ENCODE measurements around the gene CYP4F22.
A peak's percentile ranks its signal among the peaks of the same experiment; 100 is the strongest.
"Not testable (repeated sequence)": the region's sequence is repeated elsewhere in the genome, so short reads cannot be mapped to it uniquely, and the experiment has no call there.

CYP4F22 gene

GRCh38 chr19:15583346-15583745 lies 75.0 kb downstream of the CYP4F22 start:
- no peak for DNase-seq

GRCh38 chr19:15584095-15584494 lies 75.8 kb downstream of the CYP4F22 start:
- no peak for DNase-seq

- DNase-seq = peak; percentile 80
These were observed 76.3 kb downstream of the CYP4F22 start for GRCh38 chr19:15584541-15585115.

- DNase-seq = no peak
These were observed 79.3 kb downstream of the CYP4F22 start for GRCh38 chr19:15587663-15588062.

GRCh38 chr19:15588265-15588664 lies 79.9 kb downstream of the CYP4F22 start:
- DNase-seq = no peak

GRCh38 chr19:15589760-15590451 lies 81.6 kb downstream of the CYP4F22 start:
- no peak for DNase-seq

- DNase-seq = no peak
These were observed 83.5 kb downstream of the CYP4F22 start for GRCh38 chr19:15591796-15592195.

GRCh38 chr19:15592506-15592905 lies 84.2 kb downstream of the CYP4F22 start:
- DNase-seq = not testable (repeated sequence)

- not testable (repeated sequence) for DNase-seq
These were observed 85.4 kb downstream of the CYP4F22 start for GRCh38 chr19:15593766-15594165.

- no peak for DNase-seq
These were observed 86.7 kb downstream of the CYP4F22 start for GRCh38 chr19:15595069-15595468.

Measured in activated T-cell treated with anti-CD3 and anti-CD28 coated beads for 4 hours (primary cell).